Amygdala (tissue), 56 donors: ENCODE results near the gene SFTA2.

Source experiments
- DNase-seq, 56 donors: peaks; one replicate each; lab custom pipeline; 2025; lab: John Stamatoyannopoulos, UW

The SFTA2 gene

GRCh38 chr6:30893001-30893591 lies 38.9 kb downstream of the SFTA2 start:
- DNase-seq = no peak

- no peak for DNase-seq
Measured at GRCh38 chr6:30891816-30892538, 40.0 kb downstream of the SFTA2 start.

GRCh38 chr6:30891450-30891723 lies 40.6 kb downstream of the SFTA2 start:
- DNase-seq = no peak

- peak in 1 of 56 donors; percentile 44 for DNase-seq
Measured at GRCh38 chr6:30890646-30891449, 41.1 kb downstream of the SFTA2 start.

DNA sequence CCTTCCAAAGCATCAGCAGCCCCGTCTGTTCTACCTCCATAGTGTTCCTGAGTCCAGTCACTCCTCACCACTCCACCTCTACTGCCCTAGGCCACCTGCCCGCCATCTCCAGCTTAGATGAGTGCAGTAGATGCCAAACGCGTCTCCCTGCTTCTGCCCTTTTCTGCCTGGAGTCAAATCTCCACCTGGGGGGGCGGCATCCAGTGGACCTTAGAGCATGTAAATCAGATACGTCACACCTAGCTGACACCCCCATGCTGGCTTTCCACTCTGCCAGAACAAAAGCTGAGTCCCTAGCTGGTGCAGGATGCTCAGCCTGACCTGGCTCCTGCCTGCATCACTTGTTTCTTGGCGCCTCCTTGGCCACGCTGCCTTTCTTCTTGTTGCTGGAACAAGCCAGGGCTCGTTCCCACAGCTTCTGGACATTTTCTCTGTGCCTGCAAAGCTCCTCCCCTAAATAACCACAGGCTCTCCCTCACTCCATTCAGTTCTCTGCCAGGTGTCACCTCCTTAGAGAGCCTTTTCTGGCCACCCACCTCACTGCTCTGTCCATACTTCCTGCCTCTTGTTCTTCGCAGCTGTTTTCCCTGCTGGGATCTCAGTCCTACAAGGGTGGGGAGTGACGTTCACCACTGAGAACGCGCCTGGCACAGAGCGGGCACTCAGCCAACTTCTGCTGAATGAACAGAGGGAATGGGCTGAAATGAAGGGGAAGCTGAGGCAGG lies 41.9 kb downstream of the SFTA2 start:
- DNase-seq = peak in 52 of 56 donors; percentile 28 to 90 (median 72)

DNA sequence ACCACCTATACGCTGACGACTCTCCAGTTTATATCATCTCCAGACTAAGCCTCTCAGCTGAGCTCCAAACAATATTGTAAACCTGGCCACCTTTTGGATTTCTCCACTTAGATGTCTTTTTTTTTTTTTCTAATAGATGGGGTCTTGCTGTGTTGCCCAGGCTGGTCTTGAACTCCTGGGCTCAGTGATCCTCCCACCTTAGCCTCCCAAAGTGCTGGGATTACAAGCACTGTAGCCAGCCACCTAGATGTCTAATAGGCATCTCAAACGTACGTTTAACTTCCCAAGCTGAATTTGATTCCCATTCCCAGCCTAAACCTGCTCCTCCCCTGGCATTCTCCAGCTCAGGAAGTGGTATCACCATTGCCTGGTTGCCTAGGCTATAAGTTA lies 42.5 kb downstream of the SFTA2 start:
- DNase-seq = no peak

- peak in 4 of 56 donors; percentile 26 to 47 (median 35) for DNase-seq
Measured at GRCh38 chr6:30888816-30889495, 43.0 kb downstream of the SFTA2 start.

- peak in 19 of 56 donors; percentile 10 to 62 (median 37) for DNase-seq
Measured at GRCh38 chr6:30887901-30888815, 43.8 kb downstream of the SFTA2 start.

DNA sequence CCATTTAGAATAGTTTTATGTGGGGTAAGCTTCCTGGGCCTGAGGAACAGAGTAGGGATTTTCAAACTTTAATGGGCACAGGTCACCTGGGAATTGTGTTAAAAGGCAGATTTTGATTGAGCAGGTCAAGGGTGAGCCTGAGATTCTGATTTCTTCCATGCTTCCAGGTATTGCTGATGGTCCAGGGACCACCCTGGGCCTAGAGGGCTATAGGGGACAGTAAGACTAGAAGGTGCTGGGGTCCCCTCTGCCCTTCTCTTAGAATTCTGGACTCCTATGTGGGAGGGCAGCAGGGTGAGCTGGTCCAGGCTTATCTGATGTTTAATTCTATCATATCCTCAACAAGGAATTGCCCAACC lies 45.1 kb downstream of the SFTA2 start:
- DNase-seq = peak in 1 of 56 donors; percentile 37

- DNase-seq = peak in 45 of 56 donors; percentile 32 to 91 (median 62)
Measured at GRCh38 chr6:30885999-30886896, 45.7 kb downstream of the SFTA2 start.

DNA sequence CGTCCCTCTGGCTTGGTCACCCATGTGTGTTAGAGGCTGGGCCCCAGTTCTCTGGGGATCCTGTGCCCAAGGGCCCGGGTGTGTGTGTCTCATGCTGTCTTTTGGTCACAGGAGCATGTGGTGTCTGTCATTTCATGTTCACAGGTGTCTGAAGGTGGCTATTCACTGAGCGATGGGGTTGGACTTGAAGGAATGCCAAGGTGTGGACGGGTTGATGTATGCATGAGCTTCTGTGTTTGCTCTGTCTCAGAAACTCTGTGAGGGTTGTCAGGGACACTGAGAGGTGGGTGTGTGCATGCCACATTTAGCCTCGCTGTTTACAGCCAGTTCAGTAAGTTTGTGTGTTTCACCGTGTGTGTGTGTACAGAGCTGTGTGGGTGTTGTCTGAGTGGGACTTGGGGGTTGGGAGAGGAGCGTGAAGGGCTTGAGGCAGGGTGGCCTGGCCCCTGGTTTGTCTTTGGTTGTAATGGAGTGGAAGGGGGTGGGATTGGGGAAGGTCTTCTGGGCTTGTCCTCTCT lies 46.4 kb downstream of the SFTA2 start:
- DNase-seq = peak in 19 of 56 donors; percentile 47 to 75 (median 63)

- DNase-seq = peak in 41 of 56 donors; percentile 31 to 81 (median 61)
Measured at GRCh38 chr6:30884521-30885480, 47.2 kb downstream of the SFTA2 start.

DNA sequence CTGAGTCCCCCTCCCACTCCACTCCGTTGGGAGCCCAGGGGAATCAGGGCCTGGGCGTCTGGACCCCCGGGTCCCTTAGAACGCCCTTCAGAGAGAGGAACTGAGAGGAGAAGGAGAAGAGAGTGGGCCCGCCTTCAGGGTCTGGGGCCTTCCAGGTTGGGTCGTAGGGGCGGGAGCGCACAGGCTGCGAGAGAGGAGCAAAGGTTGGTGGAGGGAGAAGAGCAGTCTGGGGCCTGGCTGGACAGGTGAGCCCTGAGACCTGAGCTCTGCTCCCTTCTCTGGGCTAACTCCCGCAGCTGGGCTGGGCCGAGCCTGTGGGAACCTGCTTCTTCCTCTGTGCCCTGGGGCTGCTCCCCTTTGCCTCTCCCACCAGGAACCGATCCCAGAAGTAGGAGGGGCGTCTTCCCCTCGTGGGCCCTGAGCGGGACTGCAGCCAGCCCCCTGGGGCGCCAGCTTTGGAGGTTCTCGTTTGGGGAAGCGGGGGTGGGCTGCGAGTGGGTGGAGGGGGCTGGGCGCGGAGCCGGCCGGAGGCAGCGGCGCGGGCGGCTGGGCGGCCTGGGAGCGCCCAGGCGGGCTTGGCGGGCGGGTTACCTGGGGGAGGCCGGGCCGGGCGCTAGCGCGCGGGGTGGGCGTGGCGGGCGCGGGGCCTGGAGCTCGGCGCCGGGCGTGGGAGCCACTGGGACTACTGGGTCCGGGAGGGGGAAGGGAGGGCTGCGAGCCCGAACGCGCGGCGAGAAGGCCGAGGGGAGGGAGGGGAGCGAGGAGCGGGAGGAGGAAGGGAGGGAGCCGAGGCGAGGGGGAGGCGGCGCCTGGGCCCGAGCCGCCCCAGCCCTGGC lies 48.1 kb downstream of the SFTA2 start, which contains the start of gene DDR1:
TSS of gene DDR1 (plus strand) at position 835 of the 836 bp plus-strand sequence. CDS start 4,211 bp downstream, outside the sequence.
- peak in 54 of 56 donors; percentile 31 to 90 (median 76) for DNase-seq

DNA sequence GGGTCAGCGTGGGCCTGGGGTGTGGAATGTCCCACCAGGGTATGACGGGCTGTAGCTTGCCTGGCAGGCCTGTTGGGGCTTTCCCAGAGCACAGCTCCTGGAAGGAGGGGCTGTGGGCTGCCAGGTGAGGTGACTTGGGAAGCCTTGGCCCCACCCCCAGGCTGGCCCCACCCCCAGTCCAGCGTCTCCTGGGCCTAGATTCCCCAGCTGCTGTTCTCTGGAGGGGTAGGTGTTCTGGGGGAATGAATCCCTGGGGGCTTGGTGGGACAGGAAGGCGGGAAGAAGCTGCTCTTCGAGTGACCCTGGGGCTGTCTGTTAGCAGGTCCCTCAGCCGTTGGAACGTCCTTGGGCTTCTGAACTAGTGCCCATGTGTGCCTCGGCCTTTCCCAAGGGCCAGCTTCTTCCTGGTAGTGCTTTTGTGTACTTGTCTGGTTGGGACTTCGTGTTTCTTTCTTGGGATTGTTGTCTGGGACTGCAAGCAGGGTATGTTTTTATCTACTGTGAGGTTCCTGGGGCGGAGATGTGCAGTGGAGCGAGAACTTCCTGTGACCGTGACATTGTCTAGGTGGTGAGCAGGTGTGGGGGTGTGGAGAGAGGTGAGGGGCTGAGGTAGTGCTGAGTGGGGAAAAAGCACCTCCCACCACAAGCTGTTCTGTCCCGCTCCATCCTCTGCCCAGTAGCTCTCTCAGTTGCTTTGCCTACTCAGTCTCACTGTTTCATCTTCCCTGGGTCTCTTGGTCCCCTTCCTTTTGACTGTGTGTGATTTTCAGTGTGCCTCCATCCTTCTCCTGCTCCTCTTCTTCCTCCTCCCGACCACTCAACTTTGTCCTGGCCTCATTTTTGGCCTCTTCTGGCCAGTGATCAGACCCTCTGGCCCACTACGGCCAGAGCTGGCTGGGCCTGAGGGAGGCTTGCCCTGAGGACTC lies 48.9 kb downstream of the SFTA2 start:
- peak in 7 of 56 donors; percentile 17 to 49 (median 35) for DNase-seq
